HG02588 (cell line): ENCODE measurements around the gene HEATR1.
"Not testable (repeated sequence)": the region's sequence is repeated elsewhere in the genome, so short reads cannot be mapped to it uniquely, and the experiment has no call there.

ENCODE experiments used
- ATAC-seq: cut with Tn5 transposase; IDR thresholded peaks from one replicate; pipeline ENCODE4 v1.9.1; 2021; ENCODE audit warnings: mild to moderate bottlenecking, moderate library complexity; ENCODE audit not compliant: unreplicated experiment

HEATR1 gene

GRCh38 chr1:236589531-236589930 is 14.8 kb downstream of the HEATR1 start:
- ATAC-seq, result no peak

GRCh38 chr1:236581528-236581927 is 22.8 kb downstream of the HEATR1 start:
- no peak for ATAC-seq

DNA sequence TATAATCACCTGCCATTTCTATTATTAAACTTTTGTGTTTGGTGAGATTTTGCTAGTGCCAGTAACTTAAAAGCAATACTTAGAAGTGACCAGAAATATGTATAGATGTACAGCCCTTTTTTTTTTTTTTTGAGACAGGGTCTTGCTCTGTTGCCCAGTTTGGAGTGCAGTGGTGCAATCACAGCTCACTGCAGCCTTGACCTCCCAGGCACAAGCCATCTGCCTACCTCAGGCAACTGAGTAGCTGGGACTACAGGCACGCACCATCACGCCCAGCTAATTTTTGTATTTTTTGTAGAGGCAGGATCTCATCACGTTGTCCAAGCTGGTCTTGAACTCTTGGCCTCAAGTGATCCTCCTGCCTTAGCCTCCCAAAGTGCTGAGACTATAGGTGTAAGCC is 23.9 kb downstream of the HEATR1 start:
- not testable (repeated sequence) for ATAC-seq

DNA sequence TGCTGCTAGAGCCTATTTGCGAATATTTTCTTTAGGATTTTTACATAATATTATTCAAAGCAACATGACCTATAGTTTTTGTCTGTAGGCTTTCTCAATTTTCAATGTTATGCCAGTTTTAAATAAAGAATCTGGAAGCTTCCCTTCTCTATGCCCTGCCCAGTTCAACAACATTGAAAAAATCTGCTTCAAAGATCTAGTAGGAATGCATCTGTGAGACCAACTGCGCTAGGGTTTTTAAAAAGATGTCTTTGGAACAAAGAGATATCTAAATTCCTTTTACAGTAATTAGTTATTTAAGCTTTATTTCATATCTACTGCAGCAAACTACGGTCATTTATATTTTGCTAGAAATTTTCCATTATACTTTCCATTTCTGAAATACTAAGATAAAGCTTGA is 25.7 kb downstream of the HEATR1 start:
- ATAC-seq, result no peak

GRCh38 chr1:236577041-236577440 is 27.3 kb downstream of the HEATR1 start:
- not testable (repeated sequence) for ATAC-seq

GRCh38 chr1:236576004-236576403 is 28.3 kb downstream of the HEATR1 start:
- ATAC-seq, result no peak

- ATAC-seq, result no peak
Observed at GRCh38 chr1:236575523-236575922, 28.8 kb downstream of the HEATR1 start.

GRCh38 chr1:236568285-236568894 is 35.9 kb downstream of the HEATR1 start:
- ATAC-seq, result no peak

- no peak for ATAC-seq
Observed at GRCh38 chr1:236565530-236565929, 38.8 kb downstream of the HEATR1 start.

DNA sequence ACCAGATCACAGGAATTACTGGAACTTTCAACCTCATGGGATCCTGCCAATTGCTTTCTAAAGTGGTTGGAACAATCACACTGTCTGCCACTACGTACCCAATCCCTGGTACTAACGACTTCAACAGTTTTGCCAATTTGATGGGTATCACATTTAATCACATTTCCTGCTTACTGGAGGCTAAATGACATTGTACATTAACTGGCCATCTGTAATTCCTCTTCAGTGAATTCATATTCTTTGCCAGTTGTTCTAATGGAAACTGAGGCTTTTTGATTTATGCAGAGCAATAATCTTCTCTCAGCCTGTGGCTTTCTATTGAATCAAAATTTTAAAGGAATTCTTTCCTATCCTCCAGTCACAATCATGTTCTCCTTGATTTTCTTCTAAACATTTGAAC is 42.3 kb downstream of the HEATR1 start:
- ATAC-seq, result no peak

DNA sequence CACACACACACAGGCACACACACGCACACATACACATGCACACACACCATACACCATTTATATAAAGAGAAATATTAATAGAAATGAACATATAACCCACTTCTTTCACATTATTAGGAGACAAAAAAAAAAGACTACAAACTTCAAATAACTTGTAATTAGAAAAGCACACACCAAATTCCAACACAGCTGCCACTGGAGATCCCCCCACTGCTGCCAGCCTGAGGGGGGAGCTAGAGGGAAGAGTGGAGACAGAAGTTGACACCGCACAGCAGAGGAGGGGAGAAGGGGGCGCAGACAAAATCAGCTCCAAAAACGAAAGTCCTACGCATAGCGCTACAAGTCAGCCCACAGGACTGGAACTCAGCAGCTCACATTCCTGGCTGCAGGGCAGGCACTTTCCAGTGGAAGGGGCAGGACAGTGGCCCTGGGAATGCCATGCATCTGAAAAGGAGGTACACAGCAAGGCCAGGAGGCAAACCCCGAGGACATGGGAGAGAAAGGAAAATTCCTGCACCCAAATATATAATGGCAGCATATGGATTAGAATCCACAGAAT is 44.0 kb downstream of the HEATR1 start:
- ATAC-seq, result no peak

GRCh38 chr1:236558846-236559245 is 45.5 kb downstream of the HEATR1 start:
- ATAC-seq, result no peak

GRCh38 chr1:236558081-236558480 is 46.2 kb downstream of the HEATR1 start:
- ATAC-seq, result no peak

DNA sequence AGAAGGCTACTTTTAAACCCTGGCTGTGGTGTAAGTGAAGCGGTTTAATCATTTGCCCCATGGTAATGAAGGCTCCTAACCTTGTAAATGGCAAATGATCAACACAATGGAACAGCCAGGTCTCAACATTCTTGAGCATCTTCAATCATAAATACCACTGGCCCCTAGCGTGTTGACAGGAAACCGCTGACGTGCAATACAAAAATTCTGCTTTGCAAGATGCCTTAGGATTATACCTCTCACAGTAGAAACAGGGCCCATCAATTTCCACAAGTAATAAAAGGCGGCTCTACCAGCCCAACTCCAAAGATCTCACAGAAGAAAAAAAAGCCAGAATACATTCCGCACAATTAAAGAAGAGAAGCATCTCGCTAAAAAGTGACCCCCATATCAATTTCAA is 47.7 kb downstream of the HEATR1 start:
- no peak for ATAC-seq

DNA sequence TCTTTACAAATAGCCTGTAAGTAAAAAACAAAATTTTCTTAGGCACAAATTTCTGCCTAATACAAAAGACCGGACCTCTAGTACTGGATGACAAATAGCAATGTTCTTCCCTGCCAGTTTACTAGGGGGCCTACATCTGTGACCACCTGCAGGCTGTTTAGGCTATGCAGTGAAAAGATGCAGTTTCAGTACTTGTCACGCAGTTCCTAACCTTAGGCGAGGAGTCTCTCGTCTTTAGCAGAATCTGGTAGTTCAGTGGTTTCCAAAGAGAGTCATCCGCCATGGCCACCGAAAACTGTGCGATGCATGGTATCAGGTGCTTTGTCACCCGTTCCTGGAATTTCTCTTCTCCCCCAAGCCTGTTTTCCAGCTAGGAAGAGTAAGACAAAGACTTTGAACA is 50.9 kb downstream of the HEATR1 start:
- no peak for ATAC-seq

- ATAC-seq, result no peak
Observed at GRCh38 chr1:236552901-236553300, 51.4 kb downstream of the HEATR1 start.

DNA sequence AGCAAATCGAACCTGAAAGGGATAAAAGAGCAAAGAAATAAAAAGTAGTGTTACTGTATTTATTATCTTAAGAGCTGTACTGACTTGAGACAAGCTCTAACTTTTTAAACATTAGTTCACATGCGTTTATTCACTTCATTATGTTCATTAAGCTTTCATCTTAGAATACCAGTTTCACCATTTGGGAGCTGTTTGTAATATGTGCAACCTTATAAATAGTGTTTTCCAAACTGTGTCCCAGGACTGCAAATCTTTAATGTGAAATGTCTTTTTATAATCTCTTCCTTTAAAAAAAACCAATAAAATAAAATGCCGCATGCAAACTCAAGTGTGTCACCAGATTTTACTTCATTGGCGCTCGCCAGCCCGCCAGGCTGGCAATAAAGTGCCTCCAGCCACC is 52.2 kb downstream of the HEATR1 start:
- no peak for ATAC-seq

GRCh38 chr1:236550961-236551851 is 53.1 kb downstream of the HEATR1 start:
- no peak for ATAC-seq

- ATAC-seq, result no peak
Observed at GRCh38 chr1:236548452-236548851, 55.9 kb downstream of the HEATR1 start.

GRCh38 chr1:236545621-236546169 is 58.6 kb downstream of the HEATR1 start:
- ATAC-seq, result no peak

GRCh38 chr1:236543065-236543669 is 61.1 kb downstream of the HEATR1 start:
- ATAC-seq, result no peak
